HTR-8/SVneo (cell line): ENCODE data around the gene MCCC1.
"Not testable (repeated sequence)": the region's sequence is repeated elsewhere in the genome, so short reads cannot be mapped to it uniquely, and the experiment has no call there.

Source experiments
- DNase-seq: peaks from one replicate; pipeline ENCODE4 v3.0.0; 2011; ENCODE audit warnings: low spot score, mixed read lengths; ENCODE audit not compliant: insufficient read length
- FAIRE-seq: peaks from 2 replicates; lab custom pipeline; 2011; peaks lifted over from hg19 to GRCh38; lab: Jason Lieb, UNC

The MCCC1 gene

DNA sequence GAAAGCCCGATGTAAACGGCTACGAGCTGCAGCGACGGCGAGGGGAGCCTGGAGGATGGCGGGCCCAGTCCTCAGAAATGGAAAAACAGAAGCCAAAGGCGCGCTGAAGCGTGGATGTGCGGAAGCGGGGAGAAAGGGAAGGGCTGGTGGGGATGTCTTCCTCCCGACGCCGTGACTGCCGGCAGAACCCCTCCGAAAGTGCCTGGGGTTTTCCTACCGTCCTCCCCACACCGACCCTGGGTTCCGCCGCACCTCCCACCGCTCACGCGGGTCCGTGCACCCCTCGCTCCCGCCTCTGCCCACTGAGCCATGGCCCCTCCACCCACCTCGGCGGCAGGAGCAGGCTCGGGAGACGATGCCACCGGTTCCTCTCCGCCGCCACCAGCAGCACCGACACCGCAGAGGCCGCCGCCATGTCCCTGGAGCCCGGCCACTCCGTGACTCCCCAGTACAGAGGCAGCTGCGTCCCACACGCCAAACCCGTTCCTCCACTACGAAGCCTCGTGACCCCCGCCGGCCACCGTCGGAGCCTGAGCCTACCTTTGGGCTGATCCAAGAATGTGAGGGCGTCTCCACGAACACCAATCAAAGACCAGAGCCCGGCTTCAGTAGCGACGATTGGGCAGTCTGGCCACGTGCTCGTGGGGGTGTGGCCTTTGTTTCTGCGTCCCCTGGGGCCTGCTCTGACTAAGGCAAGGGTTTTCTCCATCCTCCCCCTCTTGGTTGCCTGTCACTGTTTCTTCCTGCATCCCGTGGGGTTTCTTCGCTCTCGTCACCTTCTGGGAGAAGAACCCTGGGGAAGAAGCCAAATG is at the start of gene MCCC1:
Gene MCCC1 (minus strand): TSS at position 471 of the 812 bp plus-strand sequence. CDS start 56 bp downstream, at position 415.
- peak; percentile 96 for FAIRE-seq
- peak; percentile 99 for DNase-seq

DNA sequence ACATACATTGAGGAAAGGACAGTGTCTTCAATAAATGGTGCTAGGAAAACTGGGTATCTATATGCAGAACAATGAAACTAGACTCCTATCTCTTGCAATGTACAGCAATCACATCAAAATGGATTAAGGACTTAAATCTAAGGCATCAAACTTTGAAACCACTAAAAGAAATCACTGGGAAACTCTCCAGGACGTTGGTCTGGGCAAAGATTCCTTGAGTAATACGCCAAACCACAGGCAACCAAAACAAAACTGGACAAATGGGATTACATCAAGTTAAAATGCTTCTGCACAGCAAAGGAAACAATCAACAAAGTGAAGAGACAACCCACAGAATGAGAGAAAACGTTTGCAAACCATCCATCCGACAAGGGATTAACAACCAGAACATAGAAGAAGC is 48.8 kb upstream of the MCCC1 start:
- no peak for DNase-seq
- FAIRE-seq: no peak

GRCh38 chr3:183144363-183144762 is 45.1 kb upstream of the MCCC1 start:
- FAIRE-seq: no peak
- no peak for DNase-seq

- DNase-seq (no peak), FAIRE-seq (no peak)
These were observed 42.9 kb upstream of the MCCC1 start for GRCh38 chr3:183142199-183142598.

DNA sequence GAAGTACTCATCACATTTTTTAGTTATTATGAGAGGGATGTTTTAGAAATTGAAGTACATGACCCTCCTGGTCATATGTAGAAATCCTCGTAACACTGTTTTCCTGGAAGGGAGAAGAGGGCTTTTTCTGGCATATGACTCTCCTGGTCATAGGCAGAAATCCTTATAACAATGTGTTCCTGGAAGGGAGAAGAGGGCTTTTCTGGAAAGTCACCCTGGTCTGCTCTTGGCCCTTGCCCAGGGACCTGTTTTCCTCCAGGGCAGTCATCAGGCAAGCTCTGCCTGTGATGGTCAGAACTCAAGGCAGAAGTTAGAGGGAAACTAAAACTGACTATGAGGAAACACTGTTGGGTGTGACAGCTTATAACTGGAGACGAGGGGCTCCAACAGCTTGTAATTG is 35.5 kb upstream of the MCCC1 start:
- no peak for FAIRE-seq

DNA sequence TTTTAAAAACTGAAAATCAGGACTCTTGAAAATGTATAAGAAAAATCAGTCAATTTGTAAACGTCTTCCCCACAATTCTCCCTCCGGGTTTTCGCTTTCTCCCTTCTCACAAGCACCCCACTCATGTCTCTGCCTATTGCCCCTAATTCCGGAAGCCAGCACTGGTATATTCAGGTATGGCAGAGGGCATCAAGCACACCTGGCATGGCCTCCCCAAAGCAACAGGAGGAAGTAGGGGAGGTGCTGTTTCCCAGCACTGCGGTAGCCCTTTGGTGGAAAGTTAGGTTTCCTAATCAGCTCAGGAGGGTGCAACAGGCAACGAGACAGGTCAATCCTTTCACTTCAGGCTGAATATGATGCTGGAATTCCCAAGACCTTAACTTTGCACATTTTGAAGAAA is 33.1 kb upstream of the MCCC1 start:
- no peak for DNase-seq
- no peak for FAIRE-seq

More for the DNA sequence above, 35.5 kb upstream of the MCCC1 start:
- no peak for DNase-seq

DNA sequence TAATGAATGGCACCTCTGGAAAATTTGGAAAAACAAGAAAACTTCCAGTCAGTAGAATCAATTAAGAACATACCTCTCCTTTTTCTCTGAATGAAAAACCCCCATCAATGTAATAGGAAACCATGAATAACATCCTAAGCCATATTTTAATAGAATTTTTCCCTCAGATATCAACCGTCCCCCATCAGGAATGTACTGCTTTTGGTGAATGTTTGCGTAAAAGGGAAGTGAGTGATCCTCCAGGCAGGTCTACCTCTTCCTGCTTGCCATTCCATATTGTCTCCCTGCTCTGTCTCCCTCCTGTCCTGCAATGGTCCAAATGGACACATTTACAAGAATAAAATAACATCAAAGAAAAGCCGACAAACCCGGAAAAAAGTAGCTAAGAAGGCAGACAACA is 32.4 kb upstream of the MCCC1 start:
- peak; percentile 55 for DNase-seq
- FAIRE-seq: no peak

DNA sequence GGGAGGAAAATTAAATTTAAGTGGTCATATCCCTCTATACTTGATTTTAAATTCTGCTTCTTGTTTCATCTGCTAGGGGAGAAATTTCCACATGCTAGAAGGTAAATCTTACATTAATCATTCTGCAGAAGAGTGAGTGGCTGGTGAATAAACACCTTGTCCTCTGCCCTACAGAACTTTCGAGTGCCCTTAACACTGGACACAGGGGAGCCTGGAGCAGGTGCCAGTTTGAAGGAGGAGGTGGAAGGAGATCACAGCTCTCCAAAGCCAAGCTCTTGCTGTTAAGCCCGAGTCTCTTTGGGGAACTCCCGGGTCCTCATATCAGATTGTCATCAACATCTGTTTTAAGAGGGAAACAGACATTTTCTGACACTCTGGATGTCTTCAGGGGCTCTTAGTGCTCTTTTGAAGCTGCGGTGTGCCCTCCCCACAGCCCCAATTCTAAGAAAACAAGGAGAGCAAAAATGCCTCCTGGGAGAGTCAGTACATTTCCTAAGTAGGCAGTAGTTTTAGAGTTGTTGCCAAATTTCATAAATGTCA is 32.0 kb upstream of the MCCC1 start:
- FAIRE-seq (no peak), DNase-seq (no peak)

GRCh38 chr3:183129243-183129642 is 29.9 kb upstream of the MCCC1 start:
- no peak for DNase-seq
- FAIRE-seq: no peak

DNA sequence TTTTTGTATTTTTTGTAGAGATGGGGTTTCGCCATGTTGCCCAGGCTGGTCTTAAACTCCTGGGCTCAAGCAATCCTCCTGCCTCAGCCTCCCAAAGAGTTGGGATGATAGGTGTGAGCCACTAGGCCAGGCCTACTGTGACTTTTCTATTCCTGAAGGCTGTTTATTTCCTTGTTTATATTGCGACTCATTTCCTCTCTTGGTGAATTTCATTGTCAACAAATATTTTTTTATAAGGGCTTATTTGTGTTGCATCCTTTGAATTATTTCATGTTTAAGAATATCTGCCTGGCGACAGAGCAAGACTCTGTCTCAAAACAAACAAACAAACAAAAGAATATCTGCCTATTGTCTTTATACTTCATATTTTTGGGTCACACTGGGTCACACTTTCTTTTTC is 29.4 kb upstream of the MCCC1 start:
- no peak for FAIRE-seq
- no peak for DNase-seq

- FAIRE-seq (peak; percentile 4), DNase-seq (no peak)
These were observed 24.6 kb upstream of the MCCC1 start for GRCh38 chr3:183123891-183124290.

- FAIRE-seq (no peak), DNase-seq (peak; percentile 54)
These were observed 23.1 kb upstream of the MCCC1 start for GRCh38 chr3:183122257-183122932.

- DNase-seq: no peak
- no peak for FAIRE-seq
These were observed 21.4 kb upstream of the MCCC1 start for GRCh38 chr3:183120538-183121215.

GRCh38 chr3:183117056-183117455 is 17.8 kb upstream of the MCCC1 start:
- no peak for DNase-seq
- no peak for FAIRE-seq

DNA sequence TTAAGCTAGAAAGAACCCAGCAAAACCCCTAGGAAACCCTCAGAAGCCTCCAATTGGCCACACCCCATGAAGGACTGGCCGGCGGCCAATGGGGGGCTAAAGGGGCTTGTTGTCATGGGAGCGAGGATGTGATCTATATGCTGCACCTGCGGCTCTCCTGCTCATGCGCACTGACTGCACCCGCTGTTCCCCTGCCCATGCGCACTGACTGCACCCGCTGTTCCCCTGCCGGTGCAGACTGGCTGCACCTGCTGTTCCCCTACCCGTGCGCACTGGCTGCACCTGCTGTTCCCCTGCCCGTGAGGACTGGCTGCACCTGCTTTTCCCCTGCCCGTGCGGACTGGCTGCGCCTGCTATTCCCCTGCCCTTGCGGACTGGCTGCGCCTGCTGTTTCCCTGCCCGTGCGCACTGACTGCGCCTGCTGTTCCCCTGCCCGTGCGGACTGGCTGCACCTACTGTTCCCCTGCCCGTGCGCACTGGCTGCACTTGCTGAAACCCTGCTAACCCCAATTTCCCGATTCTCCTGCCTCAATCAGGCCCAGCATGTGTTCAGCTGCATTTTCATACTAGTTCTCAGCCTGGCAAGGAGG is 16.8 kb upstream of the MCCC1 start:
- FAIRE-seq (peak; percentile 85), DNase-seq (peak; percentile 55)

DNA sequence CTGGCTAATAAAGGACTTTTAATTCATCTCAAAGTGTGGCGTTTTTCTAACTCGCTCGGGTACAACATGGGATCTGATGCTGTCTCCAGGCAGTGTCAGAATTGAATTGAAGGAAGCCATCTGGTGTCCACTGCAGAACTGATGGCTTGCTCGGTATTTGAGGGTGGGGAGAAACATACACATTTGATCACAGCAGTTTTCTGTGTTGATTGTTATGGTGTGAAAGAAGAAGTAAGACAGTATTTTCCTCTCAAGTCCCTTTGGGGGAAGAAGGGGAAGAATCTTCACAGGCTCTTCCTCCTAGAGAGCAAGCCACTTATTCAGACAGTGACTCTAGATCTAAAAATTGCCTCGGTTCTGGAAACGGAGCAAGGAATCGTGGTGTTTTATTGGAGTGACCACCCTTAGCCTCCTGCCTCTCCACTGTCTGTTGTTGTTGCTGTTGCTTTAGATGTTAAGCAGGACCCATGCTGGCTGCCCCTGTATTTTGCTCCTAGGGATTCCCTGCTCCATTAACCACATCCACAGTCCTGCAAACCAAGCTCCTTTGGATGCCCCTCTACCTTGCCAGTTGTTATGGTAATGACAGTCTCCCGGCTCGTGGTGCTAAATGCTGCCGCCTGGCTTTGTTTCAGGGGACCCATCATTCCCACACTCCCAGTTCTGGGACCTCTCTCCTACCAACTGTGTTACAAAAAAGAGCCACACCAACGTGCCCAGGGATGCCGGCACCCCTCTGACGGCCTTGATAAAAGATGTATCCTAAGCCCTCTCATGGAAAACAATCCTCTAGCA is 15.3 kb upstream of the MCCC1 start:
- DNase-seq (no peak), FAIRE-seq (no peak)

- not testable (repeated sequence) for FAIRE-seq, DNase-seq
These were observed 10.6 kb upstream of the MCCC1 start for GRCh38 chr3:183109847-183110246.

- DNase-seq (no peak), FAIRE-seq (no peak)
These were observed 9.2 kb upstream of the MCCC1 start for GRCh38 chr3:183108470-183108869.

DNA sequence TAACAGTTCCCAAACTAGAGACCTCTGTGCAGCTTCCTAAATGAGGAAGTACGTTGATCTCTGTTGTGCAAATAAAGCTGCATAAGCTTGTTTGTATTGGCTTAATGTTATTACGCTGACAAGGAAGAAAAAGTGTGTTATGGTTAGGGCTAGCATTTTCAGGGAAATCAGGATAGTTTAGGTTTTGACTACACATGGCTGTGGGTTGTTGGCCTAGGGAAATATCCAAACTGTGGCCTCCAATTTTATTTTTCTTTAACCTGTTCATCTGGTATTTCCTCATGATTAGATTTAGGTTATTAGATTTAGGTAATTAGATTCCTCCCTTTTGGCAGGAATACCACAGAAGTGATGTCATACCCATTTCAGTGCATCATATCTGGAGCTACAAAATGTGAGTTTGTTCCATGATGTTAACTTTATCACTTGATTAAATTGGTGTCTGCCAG is 8.7 kb upstream of the MCCC1 start:
- no peak for DNase-seq
- FAIRE-seq: no peak
